Measurements from ENCODE around the gene FAT2.
"Not testable (repeated sequence)": the region's sequence is repeated elsewhere in the genome, so short reads cannot be mapped to it uniquely, and the experiment has no call there.

FAT2 gene

DNA sequence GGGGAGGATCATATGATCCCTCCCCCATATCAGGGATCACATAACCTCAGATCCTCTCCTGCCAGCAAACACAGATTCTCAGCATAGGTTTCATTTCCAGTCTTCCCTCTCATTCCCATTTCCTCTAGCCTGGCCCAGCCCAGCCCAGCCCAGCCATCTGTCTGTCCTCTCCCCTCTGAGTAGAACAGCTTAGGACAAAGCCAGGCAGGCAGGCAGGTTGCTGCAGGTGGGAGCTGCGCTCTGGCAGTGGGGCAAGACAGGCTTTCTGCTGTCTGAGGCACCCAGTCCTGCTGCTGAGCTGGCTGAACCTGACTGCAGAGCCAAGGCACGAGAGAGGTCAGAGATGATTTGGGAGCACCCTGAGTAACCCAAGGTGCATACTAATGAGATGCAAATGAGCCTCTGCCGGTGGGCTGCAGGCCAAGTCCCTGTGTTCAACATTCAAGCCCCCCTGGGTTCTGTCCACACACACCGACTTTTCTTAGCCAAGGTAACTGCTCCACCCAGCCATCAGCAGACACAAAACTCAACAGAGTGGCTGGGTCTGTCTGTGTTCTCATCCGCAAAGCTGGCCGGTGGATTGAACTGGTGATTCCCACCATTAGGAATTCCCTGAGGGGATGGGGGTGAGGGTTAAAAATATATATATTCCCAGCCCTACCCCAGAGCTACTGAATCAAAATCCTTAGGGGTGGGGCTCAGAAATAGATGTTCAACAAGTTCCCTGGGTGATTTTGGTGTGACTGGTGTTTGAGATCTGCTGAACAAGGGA lies 9.1 kb downstream of the FAT2 start:
- no peak for DNase-seq (ENCODE audit: low read depth, low spot score)

DNA sequence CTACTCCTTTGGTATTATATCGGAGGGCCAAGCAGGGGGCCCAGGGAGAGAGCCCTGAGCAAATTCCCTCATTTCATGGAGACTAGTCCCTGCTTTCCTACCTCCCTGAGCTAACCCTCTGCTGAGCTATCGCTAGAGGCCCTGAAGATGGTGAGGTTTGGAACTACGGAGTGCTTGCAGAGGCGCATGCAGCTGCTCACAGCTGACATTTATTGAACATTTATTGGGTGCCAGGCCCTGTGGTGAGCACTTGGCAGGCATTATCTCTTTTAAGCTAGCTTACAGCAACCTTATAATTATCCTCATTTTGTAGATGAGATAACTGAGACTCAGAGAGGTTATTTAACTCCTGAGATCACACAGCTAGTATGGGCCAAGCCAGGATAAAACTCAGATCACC lies 9.8 kb downstream of the FAT2 start:
- DNase-seq (ENCODE audit: low read depth, low spot score): no peak

- DNase-seq (ENCODE audit: low read depth, low spot score): no peak
Observed at GRCh38 chr5:151580858-151581257, 10.3 kb downstream of the FAT2 start.

- DNase-seq (ENCODE audit: low read depth, low spot score): no peak
Observed at GRCh38 chr5:151580239-151580638, 10.9 kb downstream of the FAT2 start.

DNA sequence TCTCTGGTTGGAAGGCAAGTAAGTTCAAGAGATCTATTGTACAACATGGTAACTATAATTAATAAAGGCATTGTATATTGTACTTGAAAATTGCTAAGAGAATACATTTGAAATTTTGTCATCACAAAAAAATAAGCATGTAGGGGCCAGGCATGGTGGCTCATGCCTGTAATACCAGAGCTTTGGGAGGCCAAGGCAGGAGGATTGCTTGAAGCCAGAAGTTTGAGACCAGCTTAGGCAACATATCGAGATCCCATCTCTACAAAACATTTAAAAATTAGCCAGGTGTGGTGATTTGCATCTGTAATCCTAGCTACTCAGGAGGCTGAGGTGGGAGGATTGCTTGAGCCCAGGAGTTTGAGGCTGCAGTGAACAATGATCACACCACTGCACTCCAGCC lies 12.0 kb downstream of the FAT2 start:
- DNase-seq (ENCODE audit: low read depth, low spot score): not testable (repeated sequence)

- DNase-seq (ENCODE audit: low read depth, low spot score): no peak
Observed at GRCh38 chr5:151578326-151579025, 12.7 kb downstream of the FAT2 start.

DNA sequence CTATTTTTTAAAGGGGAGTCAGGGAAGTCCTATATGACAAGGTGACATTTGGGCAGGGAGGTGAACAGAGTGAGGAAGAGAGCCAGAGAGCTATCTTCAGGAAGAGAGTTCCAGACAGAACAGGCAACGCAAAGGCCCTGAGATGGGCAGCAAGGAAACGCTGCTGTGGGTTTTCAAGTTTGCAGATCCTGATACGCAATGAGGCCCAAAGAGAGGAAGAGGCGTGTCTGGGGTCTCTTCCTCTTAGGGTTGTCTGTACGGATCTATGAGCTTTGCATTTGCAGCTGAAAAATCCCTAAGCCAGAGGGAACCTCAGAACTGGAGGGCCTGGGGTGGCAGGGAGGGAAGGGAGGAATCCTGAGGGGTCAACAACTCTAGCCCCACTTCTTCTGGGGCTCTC lies 13.6 kb downstream of the FAT2 start:
- no peak for DNase-seq (ENCODE audit: low read depth, low spot score)

- DNase-seq (ENCODE audit: low read depth, low spot score): no peak
Observed at GRCh38 chr5:151574444-151574996, 16.6 kb downstream of the FAT2 start.

DNA sequence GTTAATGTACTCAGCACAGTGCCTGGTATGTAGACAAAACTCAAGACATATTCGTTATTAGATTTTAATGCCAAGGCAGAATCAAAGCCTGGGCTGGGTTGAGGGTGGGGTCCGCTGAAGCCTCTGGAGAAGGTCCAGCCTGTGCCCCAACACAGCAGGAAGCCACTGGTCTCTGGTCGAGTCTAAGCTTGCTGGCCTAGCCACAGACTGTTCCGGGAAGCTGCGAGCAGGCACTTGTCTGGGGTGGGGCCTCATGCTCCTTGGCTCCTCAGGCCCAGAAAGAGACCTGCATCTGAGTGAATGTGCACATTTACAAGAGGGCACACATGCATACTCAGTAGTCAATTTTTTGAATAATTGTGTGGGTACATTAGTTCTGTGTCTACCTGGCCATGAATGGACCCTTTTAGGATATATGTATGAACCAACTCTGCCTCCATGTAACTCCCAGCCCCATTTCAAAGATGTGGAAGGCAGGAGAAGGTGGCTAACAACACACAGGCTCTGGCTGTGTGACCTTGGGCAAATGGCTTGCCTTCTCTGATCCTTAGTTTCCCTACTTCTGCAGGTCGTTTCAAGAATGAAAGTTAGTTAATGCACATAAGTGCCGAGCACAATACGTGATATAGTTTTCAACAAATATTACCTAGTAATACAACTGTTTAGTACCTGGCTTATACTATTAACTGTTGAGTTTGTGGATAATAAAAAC lies 18.3 kb downstream of the FAT2 start:
- DNase-seq (ENCODE audit: low read depth, low spot score): no peak

- DNase-seq (ENCODE audit: low read depth, low spot score): no peak
Observed at GRCh38 chr5:151571270-151572173, 19.6 kb downstream of the FAT2 start.

DNA sequence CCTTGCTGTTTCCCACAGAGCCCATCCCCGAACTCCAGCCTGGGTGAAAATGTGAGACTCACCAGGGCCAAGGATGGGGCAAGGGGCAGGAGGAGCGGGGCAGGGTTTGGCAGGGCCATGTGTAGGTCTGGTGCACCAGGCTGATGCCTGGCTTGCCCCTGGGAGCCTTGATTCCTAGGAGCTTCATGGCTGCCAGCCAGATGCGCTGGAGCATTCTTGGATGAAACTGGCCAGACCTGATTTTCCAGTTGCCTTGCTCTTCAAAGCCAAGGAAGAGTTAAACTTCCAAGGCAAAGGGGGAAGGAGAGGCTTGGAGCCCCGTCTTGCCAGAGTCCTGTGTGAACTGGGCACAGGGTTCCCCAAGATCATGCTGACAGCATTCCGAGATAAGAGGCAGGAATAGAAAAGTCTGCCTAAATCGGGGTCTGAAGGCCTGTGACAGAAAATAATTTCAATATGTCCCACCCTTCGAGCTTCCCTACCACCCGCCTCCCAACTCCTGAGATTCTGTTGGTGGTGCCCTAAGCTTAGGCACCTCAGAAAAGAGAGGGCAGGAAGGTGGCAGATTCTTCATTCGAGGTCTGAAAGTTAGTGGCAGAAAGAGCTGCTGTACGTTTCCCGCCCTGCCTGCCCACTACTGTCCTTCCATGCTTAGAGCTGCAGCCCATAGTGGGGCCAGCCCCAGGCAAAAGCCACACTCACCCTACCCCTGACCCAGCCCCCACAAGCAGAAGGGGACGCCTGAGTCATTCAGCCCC lies 20.4 kb downstream of the FAT2 start:
- no peak for DNase-seq (ENCODE audit: low read depth, low spot score)

- no peak for DNase-seq (ENCODE audit: low read depth, low spot score)
Observed at GRCh38 chr5:151570058-151570457, 21.1 kb downstream of the FAT2 start.

DNA sequence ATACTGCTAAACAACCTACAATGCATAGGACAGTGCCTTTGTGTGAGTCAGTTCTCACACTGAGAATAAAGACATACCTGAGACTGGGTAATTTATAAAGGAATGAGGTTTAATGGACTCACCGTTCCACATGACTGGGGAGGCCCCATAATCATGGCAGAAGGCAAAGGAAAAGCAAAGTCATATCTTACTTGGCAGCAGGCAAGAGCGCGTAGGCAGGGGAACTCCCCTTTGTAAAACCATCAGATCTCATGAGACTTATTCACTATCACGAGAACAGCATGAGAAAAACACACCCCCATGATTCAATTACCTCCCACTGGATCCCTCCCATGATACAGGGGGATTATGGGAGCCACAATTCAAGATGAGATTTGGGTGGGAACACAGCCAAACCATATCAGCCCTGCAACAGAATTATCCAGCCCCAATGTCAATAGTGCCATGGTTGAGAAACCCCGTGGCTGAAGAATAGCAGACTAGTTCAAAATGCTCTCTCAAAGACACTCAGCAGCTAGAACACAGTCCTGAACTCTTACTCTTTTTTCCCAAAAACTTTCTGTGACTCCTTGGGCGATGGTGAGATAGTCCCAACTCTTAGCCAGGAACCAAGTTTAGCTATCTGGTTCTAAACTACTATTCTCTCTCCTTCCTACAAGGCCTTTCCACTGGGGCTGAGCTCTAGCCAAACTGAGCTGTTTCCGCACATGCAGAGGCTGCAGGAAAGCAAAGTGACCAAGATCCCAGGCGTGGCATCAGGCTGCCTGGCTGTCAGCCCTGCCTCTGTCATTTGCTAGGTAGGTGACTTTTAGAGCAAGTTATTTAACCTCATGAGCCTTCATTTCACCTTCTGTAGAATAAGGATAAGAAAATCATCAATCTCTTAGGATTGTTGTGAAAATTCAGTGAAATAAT lies 21.7 kb downstream of the FAT2 start:
- DNase-seq (ENCODE audit: low read depth, low spot score): no peak

- no peak for DNase-seq (ENCODE audit: low read depth, low spot score)
Observed at GRCh38 chr5:151568036-151568435, 23.1 kb downstream of the FAT2 start.

- no peak for DNase-seq (ENCODE audit: low read depth, low spot score)
Observed at GRCh38 chr5:151565971-151566370, 25.2 kb downstream of the FAT2 start.

DNA sequence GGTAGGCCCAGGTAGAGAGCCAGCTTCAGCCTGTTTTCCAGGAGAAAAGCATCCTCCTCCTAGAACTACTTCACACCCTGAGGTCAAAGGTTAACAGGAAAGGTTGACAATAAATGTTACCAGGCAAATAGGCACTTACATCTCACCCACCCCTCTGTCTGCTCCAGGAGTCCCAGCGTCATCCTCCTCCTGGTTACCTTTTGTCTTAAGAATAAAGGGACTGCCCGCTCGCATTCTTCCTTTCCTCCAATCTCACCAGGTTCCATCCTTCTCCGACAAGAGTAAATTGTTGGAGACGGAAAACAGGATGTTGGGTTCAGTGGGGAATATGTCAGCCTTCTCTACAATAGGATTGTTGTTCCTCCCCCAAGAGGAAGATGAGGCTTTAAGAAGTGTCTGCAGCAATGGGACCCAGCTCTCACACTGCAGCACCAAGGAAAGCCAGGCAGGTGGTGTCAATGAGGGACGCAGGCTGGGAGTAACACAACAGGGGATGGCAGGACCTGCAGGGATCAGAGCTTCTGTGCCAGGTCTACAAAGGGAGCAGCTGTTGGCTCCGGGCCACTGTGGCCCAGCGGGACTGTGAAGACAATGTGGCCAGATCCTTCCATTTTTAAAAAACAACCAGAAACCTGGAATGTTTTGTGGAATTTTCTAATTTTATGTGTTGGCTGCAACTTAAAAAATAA lies 29.0 kb downstream of the FAT2 start:
- no peak for DNase-seq (ENCODE audit: low read depth, low spot score)

GRCh38 chr5:151557951-151558350 lies 33.2 kb downstream of the FAT2 start:
- DNase-seq (ENCODE audit: low read depth, low spot score): no peak

DNA sequence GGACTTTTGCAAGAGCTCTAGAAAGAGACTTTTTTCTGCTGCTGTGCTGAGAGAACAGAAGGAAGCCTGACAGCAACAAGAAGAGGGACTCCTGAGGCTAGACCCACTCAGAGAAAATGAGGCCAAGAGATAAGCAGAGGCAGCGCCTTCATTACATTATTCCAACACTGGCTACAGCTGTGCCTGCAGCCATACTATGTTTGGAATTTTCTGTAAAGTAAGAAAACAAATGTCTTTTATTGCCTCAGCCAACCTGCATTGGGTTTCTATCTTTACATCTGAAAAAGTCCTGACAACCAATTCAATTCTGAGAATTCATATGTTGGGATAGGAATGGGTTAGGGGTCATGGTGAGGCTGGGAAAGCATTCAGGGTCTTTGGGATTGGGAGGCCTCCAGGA lies 33.7 kb downstream of the FAT2 start:
- no peak for DNase-seq (ENCODE audit: low read depth, low spot score)

GRCh38 chr5:151556806-151557205 lies 34.3 kb downstream of the FAT2 start:
- DNase-seq (ENCODE audit: low read depth, low spot score): no peak

Data from smooth muscle cell of the brain vasculature (primary cell).